Right ventricle myocardium inferior (tissue), 1 donor: Measurements from ENCODE around the gene HSD17B4. TPM values are rescaled to one million over a fixed set of nuclear protein-coding genes. Genes with fewer than 3 reads are reported as not detected.
"Not testable (repeated sequence)": the region's sequence is repeated elsewhere in the genome, so short reads cannot be mapped to it uniquely, and the experiment has no call there.

ENCODE experiments used
- ATAC-seq: fragments of 200-7000 bp; cut with Tn5 transposase; one replicate; pipeline ENCODE4 v1.9.1; 2020; ENCODE audit warnings: mild to moderate bottlenecking, moderate library complexity
- DNase-seq: peaks from one replicate; pipeline ENCODE4 v3.0.0; 2021; ENCODE audit errors: missing footprints
- intact Hi-C: fragments of 100-400 bp; cut with DNase I; formaldehyde crosslinking; loops from one replicate; pipeline ENCODE4 v1.11.0; 2022
- long read RNA-seq: library from polyadenylated mRNA; unstranded; transcript quantifications from one replicate; pipeline ENCODE4 v2.0.0, GENCODE V29; 2021
- total RNA-seq: library from RNA; stranded (reverse); fragmentation: NEBNext Ultra II Directional; extraction: Animal tissue kit (Norgen Biotek cat#: 25700); gene quantifications from one replicate; pipeline ENCODE4 v1.2.1, GENCODE V29; 2021
- donor health status: DM: no; HTN: yes; CAD: no; lungs with severe emphysema.

Gene HSD17B4, protein sequence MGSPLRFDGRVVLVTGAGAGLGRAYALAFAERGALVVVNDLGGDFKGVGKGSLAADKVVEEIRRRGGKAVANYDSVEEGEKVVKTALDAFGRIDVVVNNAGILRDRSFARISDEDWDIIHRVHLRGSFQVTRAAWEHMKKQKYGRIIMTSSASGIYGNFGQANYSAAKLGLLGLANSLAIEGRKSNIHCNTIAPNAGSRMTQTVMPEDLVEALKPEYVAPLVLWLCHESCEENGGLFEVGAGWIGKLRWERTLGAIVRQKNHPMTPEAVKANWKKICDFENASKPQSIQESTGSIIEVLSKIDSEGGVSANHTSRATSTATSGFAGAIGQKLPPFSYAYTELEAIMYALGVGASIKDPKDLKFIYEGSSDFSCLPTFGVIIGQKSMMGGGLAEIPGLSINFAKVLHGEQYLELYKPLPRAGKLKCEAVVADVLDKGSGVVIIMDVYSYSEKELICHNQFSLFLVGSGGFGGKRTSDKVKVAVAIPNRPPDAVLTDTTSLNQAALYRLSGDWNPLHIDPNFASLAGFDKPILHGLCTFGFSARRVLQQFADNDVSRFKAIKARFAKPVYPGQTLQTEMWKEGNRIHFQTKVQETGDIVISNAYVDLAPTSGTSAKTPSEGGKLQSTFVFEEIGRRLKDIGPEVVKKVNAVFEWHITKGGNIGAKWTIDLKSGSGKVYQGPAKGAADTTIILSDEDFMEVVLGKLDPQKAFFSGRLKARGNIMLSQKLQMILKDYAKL
- total RNA-seq = 297 TPM
- long read RNA-seq, transcript HSD17B4-201 (24 exons, 2,685 nt) = major isoform, 109 of 134 reads
- long read RNA-seq, partial matches to known transcripts = 7 of 134 reads
- long read RNA-seq, other reads (novel, unspliced or antisense) = 17 of 134 reads

DNA sequence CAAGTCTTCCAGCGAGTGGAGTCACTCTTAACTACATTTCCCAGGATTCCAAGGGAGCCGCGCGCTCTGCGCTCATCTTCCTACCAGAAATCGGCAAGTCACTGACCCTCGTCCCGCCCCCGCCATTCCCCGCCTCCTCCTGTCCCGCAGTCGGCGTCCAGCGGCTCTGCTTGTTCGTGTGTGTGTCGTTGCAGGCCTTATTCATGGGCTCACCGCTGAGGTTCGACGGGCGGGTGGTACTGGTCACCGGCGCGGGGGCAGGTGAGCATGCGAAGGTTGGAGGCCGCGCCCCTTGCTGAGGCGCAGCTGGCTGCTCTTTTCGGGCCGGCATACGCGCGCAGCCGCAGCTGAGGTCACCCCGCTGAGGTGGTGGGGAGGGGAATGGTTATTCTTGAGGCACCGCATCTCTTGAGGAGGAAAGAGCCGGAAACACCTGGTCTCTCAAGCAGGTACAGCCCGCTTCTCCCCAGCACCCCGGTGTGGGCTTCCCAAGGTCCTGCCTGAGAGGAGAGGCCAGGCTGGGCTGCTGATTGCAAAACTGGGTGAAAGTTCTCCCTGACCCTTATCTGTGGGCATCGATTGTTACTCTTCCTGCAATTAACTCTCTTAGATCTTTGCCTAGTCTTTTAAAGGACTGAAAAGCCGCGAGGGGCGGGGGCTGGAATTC, at the start of gene HSD17B4:
Gene HSD17B4, plus strand, starts transcription at position 125 of the 667 bp plus-strand sequence. Its CDS starts 79 bp downstream, at position 204.
- intact Hi-C loops = loop anchor here (2.0 kb wide), 1 partner anchor 382 kb away; the partner anchor contains the start of gene DMXL1
- DNase-seq (peak; percentile 96), ATAC-seq (peak; percentile 96)

DNA sequence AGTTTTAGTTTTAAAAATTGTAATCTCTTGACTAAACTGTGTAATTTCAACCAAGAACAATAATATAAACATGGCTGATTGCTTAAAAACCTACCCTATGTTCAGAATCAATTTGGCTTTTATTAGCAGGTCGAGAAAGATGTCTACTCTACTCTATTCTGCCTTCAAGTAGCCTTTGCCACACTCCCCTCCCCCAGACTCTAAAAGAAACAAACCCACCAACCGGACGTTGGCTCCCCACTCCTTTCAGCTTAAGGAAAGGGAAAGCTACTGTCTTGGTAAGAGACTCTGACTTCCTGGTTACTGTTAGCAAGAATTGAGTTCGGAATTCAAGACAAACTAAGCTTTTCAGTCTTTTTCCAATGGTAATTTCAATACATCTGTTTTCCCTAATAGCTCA, 49.7 kb upstream of the HSD17B4 start:
- ATAC-seq (no peak), DNase-seq (no peak)
- intact Hi-C loops = loop anchor here (5.0 kb wide), 1 partner anchor 45 kb away; the partner anchor contains the start of gene TNFAIP8

DNA sequence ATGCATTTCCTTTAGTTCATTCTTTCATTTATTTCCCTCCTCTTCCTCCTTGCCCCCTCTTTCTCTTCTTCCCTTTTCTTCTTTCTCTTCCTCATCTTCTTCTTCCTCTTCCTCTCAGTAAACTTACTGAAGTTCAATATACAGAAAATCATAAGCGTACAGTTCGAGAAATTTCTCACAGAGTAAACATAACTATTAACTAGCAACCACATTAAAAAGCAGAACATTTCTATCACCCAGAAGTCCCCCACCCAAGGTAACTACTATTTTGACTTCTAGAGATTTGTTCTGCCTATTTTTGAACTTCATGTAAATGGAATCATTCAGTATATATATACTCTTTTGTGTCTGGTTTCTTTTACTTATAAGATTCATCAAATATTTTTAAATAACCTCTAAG, 48.3 kb upstream of the HSD17B4 start:
- intact Hi-C loops = loop anchor here (5.0 kb wide), 1 partner anchor 47 kb away; the partner anchor contains the start of gene TNFAIP8
- ATAC-seq (no peak), DNase-seq (no peak)

DNA sequence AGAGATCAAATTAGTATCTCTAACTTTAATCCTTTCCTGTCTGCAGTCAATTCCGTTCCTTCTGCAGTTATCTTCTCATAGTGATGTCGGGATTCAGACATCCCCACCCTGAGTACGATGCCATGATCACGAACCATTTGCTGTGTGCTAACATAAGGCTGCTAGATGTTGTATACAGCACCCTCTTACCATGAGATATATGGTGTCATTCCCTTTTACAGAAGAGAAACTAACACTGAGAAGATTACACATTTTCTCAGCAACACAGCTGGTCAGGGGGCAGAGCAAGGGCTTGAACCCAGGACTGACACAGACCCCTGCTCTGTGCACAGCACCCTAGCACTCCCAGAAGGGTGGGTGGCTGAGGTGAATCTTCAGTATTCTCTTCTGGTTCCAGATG, 46.9 kb upstream of the HSD17B4 start:
- ATAC-seq (no peak), DNase-seq (no peak)
- intact Hi-C loops = no loop called here

DNA sequence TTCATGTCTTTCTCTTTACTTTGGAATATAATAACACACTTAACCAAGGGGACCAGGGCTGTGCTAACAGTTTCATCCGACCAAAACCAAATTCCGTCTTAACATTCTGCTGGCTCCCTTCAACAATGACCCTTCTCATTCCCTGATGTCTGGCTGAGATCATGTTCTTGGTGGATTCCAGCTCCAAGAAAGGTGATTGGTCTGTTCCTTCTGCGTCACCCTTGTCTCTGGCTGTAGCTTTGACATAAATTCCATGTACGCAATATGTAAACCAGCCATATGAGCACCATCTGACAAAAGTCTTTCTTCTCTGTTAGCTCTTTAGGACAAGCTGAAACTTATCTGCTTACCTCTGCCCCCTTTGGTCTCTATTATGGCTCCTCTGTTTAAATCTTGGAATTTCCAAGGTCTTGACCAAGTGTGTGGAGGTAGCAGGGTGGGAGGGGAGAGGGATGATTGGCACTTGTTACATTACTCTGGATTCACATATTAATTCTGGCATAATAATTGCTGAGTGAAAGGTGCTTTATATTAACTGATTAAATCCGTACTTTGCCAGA, 45.7 kb upstream of the HSD17B4 start:
- intact Hi-C loops = no loop called here
- ATAC-seq (no peak), DNase-seq (no peak)

DNA sequence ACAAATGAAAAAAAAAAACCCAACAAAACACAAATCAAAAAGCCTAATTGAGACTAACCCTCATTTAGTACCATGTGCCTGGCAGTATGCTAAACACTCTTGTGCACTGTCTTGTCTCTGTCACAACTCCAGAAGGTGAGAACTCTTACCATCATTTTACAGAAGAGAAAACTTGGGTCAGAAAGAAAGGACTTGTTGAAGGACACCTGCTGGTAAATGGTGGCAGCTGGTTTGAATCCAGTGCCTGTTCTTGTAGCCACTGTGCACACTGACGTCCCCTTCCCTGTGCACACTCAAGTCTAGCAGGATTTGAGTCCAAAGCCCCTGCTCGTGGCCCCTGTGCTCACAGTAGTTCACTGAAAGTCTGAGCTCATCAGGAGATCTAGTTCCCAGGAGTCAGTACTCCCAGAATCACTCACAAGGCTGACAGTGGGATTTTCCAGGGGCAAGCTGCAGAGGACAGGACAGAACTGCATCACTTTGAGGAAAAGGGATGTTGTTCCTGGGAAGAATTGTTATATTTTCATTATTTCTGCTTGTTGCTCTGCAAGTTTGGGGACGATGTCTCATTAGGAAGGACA, 43.0 kb upstream of the HSD17B4 start:
- intact Hi-C loops = no loop called here
- ATAC-seq = no peak
- no peak for DNase-seq

DNA sequence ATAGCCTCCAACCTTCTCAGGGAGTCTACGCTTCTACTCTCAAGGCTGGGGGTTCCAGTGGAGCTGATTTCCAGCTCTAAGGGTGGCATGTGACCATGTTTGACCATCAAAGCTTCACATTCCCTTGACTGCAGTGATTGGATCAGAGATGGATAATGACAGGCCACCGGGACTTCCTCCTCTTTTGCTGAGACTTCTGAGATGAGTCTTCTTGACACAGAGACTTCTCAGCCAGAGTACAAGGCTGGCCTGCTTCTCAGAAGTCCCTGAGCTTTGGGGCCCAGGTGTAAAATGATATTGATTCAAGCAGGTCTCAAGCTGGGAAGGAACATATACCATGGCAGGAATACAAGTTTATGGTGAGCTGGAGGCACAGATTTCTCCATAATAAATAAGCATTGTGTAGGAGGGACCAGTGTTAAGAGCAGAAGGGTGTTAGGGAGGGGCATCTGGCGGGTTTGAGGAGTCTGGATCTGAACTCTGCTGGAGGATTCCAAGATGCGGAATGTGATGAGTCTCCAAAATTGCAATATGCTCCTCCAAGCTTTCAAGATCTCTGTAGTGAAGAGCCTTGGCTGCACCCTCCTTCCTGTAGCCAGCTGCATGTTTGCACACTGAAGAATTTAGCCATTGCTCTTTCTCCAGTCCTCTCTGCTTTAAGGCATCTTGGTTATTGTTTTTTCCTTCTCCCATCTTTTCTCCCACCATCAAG, 41.7 kb upstream of the HSD17B4 start:
- ATAC-seq = no peak
- intact Hi-C loops = loop anchor here (5.0 kb wide), 2 partner anchors 73 to 143 kb away; no protein-coding TSS in a partner anchor
- no peak for DNase-seq

DNA sequence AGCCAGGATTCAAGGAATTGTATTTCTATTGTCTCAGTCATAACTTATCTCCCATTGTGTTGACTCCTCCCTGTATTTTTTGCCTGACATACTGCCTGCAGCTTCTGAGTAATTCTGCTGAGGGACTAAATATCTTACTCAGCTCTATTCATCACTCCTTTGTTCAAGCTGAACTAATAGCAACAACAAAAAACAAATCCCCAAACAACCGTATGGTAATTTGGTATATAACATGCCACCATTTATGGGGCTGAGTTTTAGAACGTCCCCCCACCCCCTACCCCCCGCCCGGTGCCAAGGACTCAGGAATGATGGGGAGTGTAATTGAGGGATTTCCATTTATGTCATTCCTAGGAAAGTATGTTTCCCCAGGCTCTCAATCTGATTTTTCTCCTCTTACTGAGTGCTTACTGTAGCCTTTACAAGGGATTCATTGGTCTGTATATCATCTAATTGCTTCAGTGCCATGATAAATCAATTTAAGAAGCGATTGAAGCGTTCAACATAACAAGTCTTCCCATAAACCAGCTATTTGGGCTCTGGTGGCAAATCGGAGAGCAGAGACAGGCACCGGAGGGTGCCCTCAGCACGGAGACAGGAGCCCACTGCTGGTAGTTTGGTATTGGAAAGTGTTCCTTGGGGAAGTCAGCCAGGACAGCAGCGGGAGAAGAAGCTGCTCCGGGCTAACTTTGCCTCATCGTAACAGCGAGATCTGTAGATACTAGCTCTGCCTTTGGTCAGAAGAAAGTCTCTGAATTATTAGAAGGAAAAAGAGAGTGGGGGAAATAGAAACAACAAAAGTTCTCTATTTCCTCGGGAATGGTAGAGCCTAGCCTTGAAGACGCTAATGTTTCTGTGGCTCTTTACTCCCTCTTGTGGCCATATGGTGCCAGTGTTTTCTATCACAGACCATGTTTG, 40.7 kb upstream of the HSD17B4 start:
- DNase-seq (no peak), ATAC-seq (peak; percentile 94)
- intact Hi-C loops = loop anchor here (2.0 to 5.0 kb wide), 4 partner anchors 74 to 423 kb away; partner anchors contain the start of gene DTWD2

DNA sequence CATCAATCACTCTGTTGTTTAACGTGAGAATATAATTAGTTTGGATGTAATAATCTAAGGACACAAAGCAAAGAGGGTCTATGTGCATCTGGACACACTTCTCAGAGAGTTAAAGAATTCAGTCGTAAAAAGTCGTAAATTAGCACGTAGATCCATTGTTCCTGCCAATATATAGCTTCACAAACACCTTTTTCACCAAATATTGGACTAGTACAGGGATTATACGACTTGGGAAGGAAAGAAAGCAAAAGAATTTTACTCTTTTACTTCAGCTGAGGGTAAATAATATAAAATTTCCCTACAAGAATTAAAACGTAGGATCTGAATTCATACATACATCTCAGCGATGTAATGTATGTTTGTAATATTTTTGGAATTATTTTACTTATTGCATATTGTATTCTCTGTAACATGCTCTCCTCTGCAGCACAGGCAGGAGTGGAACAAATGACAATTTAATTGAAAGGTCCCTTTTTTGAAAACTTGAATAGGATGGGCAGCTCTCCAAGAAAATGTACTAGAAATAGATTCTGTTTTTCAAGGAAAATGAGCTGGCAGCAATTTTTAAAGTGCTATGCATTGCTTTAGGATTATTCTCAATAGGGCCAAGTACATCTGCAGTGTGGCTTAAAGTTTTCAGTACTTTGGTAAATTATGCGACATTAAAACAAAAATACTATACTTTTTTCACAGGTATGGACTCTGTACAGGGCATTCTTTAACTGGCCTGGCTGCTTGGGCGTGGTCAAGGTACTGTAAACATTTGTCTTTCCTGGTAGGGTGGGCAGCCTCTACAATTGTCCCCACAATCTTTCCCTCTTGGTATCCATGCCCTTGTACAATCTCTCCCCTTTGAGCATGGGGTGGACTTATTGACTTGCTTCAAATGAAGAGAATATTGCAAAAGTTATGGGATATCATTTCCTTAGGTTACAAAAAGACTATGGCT, 39.7 kb upstream of the HSD17B4 start:
- DNase-seq = no peak
- intact Hi-C loops = loop anchor here (2.0 to 5.0 kb wide), 4 partner anchors 75 to 424 kb away; partner anchors contain the start of gene DTWD2
- ATAC-seq = no peak

DNA sequence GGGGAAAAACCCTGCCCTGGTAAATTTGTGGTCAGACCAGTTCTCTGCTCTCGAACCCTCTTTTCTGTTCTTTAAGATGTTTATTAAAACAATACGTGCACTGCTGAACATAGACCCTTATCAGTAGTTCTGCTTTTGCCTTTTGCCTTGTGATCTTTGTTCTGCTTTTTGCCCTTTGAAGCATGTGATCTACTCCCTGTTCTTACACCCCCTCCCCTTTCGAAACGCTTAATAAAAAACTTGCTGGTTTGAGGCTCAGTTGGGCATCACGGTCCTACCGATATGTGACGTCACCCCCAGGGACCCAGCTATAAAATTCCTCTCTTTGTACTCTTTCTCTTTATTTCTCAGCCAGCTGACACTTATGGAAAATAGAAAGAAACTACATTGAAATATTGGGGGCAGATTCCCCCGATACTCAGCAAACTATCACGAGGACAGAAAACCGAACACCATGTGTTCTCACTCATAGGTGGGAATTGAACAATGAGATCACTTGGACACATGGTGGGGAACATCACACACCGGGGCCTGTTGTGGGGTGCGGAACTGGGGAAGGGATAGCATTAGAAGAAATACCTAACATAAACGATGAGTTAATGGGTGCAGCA, 38.1 kb upstream of the HSD17B4 start:
- not testable (repeated sequence) for DNase-seq, ATAC-seq
- intact Hi-C loops = loop anchor here (5.0 kb wide), 2 partner anchors 77 to 147 kb away; no protein-coding TSS in a partner anchor

DNA sequence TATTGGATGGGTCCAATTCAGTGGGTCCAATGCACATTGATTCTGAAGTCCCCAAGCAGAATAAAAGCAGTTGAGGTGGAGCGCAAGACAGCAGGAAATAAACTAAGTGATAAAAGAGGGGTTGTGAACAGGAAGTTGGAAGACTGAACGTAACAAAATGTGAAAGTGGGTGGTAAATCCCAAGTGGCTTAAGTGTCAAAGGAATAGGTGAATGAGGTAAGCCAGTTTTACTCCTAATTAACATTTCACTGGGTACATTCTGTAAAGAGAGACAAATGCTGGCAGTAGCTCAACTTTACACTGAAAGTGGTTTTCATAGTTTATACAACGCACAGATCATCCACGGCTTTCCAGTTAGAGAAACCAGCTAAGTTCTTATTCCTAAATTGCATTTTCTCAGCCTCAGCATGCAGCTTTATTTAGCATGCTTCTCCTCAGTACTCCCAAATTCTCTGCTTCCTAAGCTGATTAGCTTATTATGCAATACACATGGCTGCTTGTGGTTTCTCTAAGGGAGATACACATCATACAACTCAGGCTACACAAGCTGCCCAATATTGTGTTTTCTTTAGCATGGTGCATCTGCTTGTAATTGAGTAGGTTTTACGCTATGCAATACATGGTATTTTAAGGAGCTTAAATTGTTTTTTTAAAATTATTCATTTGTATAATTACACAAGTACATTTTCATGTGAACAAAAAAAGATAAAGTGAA, 34.2 kb upstream of the HSD17B4 start:
- DNase-seq (no peak), ATAC-seq (no peak)
- intact Hi-C loops = no loop called here

DNA sequence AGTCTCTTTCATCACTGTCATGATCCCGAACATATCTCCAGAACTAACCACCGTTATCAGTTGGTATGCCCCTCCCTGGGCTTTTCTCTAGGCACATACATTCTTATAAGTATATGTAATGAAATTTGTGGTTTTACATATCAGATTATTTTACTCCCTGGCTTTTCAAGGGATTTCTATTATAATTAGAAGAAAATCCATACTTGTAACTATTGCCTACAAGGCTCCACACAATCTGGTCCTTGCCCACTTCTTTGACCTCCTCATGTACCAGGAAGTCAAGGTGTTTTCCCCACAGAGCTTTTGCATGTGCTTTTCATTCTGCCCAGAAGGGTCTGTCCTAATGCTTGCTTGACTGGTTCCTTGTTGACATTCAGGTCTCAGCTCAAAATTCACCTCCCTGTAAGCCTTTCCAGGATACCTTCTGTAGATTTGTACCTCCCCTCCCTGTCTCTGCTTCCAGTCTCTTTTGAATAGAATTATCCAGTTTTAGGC, 33.6 kb upstream of the HSD17B4 start:
- intact Hi-C loops = no loop called here
- no peak for DNase-seq
- no peak for ATAC-seq

DNA sequence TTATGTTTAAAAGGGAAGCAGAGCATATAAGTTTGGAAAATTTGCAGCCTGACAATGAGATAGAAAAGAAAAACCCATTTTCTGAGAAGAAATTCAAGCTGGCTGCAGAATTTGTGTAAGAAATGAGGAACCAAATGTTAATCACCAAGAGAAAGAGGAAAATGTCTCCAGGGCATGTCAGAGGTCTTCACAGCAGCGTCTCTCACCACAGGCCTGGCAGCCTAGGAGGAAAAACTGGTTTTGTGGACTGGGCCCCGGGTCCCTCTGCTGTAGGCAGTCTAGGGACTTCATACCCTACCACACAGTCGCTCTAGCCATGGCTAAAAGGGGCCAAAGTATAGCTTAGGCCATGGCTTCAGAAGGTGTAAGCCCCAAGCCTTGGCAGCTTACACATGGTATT, 32.1 kb upstream of the HSD17B4 start:
- intact Hi-C loops = no loop called here
- DNase-seq = no peak
- ATAC-seq = no peak

DNA sequence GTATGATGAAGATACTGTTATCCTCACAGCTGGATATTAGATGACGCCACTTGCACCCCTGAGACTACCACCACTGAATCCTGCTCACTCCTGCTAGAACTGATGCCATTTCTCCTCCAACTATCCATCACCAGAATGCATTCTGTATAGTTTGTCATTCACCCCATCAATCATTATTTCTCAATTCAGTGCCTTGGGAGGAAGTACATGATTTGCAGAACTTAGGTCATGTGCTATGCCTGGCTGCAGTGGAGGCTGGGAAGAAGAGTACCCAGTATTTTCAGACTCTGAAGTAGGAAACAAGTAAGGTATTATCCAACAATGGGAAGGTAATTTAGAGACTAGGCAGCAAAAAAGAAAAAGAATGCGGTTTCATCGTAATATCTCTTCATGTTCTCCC, 26.2 kb upstream of the HSD17B4 start:
- DNase-seq (no peak), ATAC-seq (no peak)
- intact Hi-C loops = no loop called here
